KMS-11 (cell line): ENCODE data around the gene LGI2.

Experiments
- H2AFZ ChIP-seq: fragments of 200-600 bp; sonication (generic); 2 replicates; pipeline ENCODE4 v1.6.1; 2016; ENCODE audit warnings: antibody characterized with exemption, mixed run types, low read depth
- H3K27ac ChIP-seq: fragments of 200-600 bp; sonication (generic); 2 replicates; pipeline ENCODE4 v1.6.1; 2016; ENCODE audit warnings: mild to moderate bottlenecking, mixed run types
- H3K27me3 ChIP-seq: fragments of 200-600 bp; sonication (generic); 2 replicates; pipeline ENCODE4 v1.6.1; 2017; ENCODE audit warnings: mild to moderate bottlenecking, low read depth, mixed run types, moderate library complexity; ENCODE audit not compliant: insufficient read depth
- H3K36me3 ChIP-seq: fragments of 200-600 bp; sonication (generic); 2 replicates; pipeline ENCODE4 v1.6.1; 2017; ENCODE audit warnings: mild to moderate bottlenecking, mixed run types; ENCODE audit not compliant: insufficient read depth
- H3K4me1 ChIP-seq: fragments of 200-600 bp; sonication (generic); 2 replicates; pipeline ENCODE4 v1.6.1; 2016; ENCODE audit warnings: mild to moderate bottlenecking, low read depth, mixed run types; ENCODE audit not compliant: poor library complexity, severe bottlenecking
- H3K4me2 ChIP-seq: fragments of 200-600 bp; sonication (generic); 2 replicates; pipeline ENCODE4 v1.7.0; 2016; ENCODE audit warnings: mild to moderate bottlenecking, mixed run types
- H3K4me3 ChIP-seq: fragments of 200-600 bp; sonication (generic); IDR thresholded peaks from 2 replicates; pipeline ENCODE4 v1.6.1; 2017; ENCODE audit warnings: low read depth, low read length, mixed read lengths; ENCODE audit not compliant: insufficient read depth
- H3K79me2 ChIP-seq: fragments of 200-600 bp; sonication (generic); 2 replicates; pipeline ENCODE4 v1.6.1; 2016; ENCODE audit warnings: low read depth, mixed run types; ENCODE audit not compliant: insufficient read depth
- H3K9ac ChIP-seq: fragments of 200-600 bp; sonication (generic); 2 replicates; pipeline ENCODE4 v1.6.1; 2016; ENCODE audit warnings: mild to moderate bottlenecking, mixed run types
- H4K20me1 ChIP-seq: fragments of 200-600 bp; sonication (generic); 2 replicates; pipeline ENCODE4 v1.6.1; 2016; ENCODE audit warnings: mild to moderate bottlenecking, mixed run types; ENCODE audit not compliant: insufficient read depth
- TF ChIP-seq, protein P1 (sequence below): fragments of 200-600 bp; sonication (generic); conservative IDR thresholded peaks from 2 replicates; pipeline ENCODE4 v1.6.1; 2017; ENCODE audit warnings: low read depth, mild to moderate bottlenecking, antibody characterized with exemption, low read length, moderate library complexity, mixed read lengths

The LGI2 gene, protein sequence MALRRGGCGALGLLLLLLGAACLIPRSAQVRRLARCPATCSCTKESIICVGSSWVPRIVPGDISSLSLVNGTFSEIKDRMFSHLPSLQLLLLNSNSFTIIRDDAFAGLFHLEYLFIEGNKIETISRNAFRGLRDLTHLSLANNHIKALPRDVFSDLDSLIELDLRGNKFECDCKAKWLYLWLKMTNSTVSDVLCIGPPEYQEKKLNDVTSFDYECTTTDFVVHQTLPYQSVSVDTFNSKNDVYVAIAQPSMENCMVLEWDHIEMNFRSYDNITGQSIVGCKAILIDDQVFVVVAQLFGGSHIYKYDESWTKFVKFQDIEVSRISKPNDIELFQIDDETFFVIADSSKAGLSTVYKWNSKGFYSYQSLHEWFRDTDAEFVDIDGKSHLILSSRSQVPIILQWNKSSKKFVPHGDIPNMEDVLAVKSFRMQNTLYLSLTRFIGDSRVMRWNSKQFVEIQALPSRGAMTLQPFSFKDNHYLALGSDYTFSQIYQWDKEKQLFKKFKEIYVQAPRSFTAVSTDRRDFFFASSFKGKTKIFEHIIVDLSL

DNA sequence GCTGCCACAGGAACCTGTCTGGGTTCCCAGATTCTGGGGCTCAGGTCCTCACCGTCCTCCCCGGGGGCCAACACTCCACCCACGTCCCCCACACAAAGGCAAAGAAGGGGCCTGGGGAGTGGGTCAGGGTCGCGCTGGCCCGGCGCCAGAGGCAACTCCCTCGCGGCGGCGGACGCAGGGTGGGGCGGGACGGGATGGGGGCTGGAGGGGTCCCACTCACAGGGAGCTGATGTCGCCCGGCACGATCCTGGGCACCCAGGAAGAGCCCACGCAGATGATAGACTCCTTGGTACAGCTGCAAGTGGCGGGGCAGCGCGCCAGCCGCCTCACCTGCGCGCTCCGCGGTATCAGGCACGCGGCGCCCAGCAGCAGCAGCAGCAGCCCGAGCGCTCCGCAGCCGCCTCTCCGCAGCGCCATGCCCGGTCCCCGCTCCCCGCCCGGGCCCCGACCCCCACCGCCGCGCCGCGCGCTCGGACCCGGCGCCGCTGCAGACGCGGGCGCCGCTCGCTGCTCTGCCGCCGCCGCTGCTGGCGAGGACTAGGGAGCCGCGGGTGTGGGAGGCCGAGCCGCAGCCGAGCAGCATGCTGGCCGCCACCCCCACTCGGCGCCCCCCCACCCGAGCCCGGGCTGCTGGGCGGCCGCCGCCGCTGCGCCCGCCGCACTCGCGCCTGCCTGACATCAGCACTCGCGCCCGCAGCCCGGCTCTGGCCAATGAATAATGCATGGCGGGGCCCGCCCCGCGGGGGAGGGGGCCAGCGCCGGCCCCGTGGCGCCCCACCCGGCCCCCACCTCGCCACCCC is at the start of gene LGI2:
TSS of gene LGI2 (minus strand) at position 670 of the 800 bp plus-strand sequence. CDS start at position 417, 253 bp downstream.
- H3K4me2 ChIP-seq: peak within 1 kb of the TSS; percentile 57

DNA sequence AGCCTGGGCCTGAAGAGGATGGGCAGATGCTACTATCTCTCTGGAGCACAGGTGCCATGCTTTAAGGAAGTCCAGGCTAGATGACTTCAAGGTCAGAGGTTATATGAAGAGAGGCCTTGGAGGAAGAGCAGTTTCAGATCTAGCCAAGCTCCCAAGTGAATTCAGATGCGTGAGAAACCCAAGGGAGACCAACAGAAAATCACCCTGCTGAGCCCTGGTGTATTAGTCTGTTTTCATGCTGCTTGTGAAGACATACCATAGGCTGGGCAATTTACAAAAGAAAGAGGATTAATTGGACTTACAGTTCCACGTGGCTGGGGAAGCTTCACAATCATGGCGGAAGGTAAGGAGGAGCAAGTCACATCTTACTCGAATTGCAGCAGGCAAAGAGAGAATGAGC is 47.8 kb upstream of the LGI2 start:
- peak overlapping the region; percentile 77; the same call in 1 of the 2 replicates for H3K27ac ChIP-seq
- H2AFZ ChIP-seq: peak overlapping the region; percentile 30; the same call in 1 of the 2 replicates
- TF ChIP-seq, protein P1, sequence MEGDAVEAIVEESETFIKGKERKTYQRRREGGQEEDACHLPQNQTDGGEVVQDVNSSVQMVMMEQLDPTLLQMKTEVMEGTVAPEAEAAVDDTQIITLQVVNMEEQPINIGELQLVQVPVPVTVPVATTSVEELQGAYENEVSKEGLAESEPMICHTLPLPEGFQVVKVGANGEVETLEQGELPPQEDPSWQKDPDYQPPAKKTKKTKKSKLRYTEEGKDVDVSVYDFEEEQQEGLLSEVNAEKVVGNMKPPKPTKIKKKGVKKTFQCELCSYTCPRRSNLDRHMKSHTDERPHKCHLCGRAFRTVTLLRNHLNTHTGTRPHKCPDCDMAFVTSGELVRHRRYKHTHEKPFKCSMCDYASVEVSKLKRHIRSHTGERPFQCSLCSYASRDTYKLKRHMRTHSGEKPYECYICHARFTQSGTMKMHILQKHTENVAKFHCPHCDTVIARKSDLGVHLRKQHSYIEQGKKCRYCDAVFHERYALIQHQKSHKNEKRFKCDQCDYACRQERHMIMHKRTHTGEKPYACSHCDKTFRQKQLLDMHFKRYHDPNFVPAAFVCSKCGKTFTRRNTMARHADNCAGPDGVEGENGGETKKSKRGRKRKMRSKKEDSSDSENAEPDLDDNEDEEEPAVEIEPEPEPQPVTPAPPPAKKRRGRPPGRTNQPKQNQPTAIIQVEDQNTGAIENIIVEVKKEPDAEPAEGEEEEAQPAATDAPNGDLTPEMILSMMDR: no peak
- no peaks in the 10 kb centered on the region for H3K36me3 ChIP-seq
- no peaks in the 10 kb centered on the region for H3K27me3 ChIP-seq
- H3K4me2 ChIP-seq: no peak overlapping the region
- H4K20me1 ChIP-seq: no peaks in the 10 kb centered on the region
- no peaks in the 10 kb centered on the region for H3K79me2 ChIP-seq
- H3K9ac ChIP-seq: no peak overlapping the region
- H3K4me1 ChIP-seq: peaks cover 52% of the 10 kb centered on the region
- no peak overlapping the region for H3K4me3 ChIP-seq

More for the DNA sequence above, at the start of gene LGI2:
- Histone ChIP-seq H3K79me2 (no peaks in the 10 kb centered on the region), H3K27me3 (no peaks in the 10 kb centered on the region), H3K4me3 (no peak within 1 kb of the TSS), H3K36me3 (no peaks in the 10 kb centered on the region), H3K9ac (peak within 1 kb of the TSS; percentile 30; the same call in 1 of the 2 replicates), H3K4me1 (no peaks in the 10 kb centered on the region), H4K20me1 (no peaks in the 10 kb centered on the region), H3K27ac (no peak within 1 kb of the TSS), H2AFZ (peak within 1 kb of the TSS; percentile 76)
- TF ChIP-seq, protein P1: no peak

DNA sequence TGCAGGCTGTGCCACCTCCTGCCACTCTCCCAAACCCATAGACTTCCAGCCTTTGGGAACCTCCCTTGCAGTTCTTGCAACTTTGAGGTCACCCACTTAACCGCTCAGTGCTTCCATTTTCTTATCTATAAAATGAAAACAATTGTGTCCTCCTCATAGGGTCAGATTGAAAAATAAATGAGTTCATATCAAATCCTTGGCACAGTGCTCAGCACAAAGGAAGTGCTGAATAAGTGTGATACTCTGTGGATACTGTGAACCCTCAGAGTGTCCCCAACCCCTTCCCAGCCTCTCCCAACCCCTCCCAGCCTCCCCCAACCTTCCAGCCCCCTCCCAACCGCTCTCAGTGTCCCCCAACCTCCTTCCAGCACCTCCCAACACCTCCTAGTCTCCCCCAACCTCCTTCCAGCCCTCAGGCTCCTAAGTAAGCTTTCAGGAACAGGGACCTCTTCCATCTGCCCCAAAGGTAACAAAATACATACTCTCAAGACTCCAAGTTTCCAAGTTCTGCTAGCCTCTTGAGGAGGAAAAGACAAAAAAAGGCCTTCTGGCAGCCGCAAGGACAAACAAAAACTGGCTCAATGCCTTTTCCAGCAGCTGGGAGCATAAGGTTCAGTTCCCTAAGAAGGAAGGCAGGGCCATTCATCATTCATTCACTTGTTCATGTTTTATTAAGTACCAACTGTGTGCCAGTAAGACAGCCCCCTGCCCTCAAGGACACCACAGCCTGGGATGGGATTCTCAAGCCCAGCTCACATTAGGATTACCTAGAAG is 46.1 kb upstream of the LGI2 start:
- H2AFZ ChIP-seq: no peak overlapping the region
- H3K9ac ChIP-seq: no peak overlapping the region
- TF ChIP-seq, protein P1: no peak
- no peaks in the 10 kb centered on the region for H3K79me2 ChIP-seq
- no peaks in the 10 kb centered on the region for H4K20me1 ChIP-seq
- H3K27me3 ChIP-seq: no peaks in the 10 kb centered on the region
- H3K4me3 ChIP-seq: no peak overlapping the region
- no peaks in the 10 kb centered on the region for H3K36me3 ChIP-seq
- no peak overlapping the region for H3K4me2 ChIP-seq
- H3K4me1 ChIP-seq: peaks cover 44% of the 10 kb centered on the region
- H3K27ac ChIP-seq: no peak overlapping the region

DNA sequence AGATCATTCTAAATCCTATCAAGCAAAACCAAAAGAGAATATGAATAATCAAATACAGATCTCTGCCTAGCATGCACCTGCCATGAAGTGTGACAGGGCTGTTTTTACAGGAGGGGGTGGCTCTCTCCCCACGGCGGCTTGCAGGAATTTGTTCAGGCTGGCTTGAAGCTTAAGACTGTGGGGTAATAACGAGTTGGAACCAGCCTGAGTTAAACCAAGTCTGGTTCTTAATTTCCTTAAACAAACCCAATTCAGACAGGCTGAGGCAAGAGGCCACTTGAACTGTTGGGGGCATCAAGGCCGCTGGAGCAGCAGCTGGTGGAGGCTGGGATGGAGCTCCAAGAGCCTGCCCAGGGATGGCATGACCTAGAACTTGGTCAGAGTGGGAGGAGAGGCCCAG is 45.1 kb upstream of the LGI2 start:
- TF ChIP-seq, protein P1: no peak
- H3K4me1 ChIP-seq: peaks cover 34% of the 10 kb centered on the region
- no peaks in the 10 kb centered on the region for H3K79me2 ChIP-seq
- no peak overlapping the region for H3K4me2 ChIP-seq
- no peak overlapping the region for H2AFZ ChIP-seq
- H3K27me3 ChIP-seq: no peaks in the 10 kb centered on the region
- no peaks in the 10 kb centered on the region for H4K20me1 ChIP-seq
- no peak overlapping the region for H3K9ac ChIP-seq
- H3K4me3 ChIP-seq: no peak overlapping the region
- no peak overlapping the region for H3K27ac ChIP-seq
- H3K36me3 ChIP-seq: no peaks in the 10 kb centered on the region
